Mammary microvascular endothelial cell (primary cell): ENCODE data around the gene PRPF40A. TPM values are rescaled to one million over a fixed set of nuclear protein-coding genes. Genes with fewer than 3 reads are reported as not detected.

Experiments used
- total RNA-seq: library from RNA; depleted of rRNA; stranded (reverse); fragments of >200 nt; gene quantifications from 2 replicates; pipeline ENCODE4 v1.2.3, GENCODE V29; 2015

Gene PRPF40A
- 81.2 and 90.7 TPM in 2 replicates for total RNA-seq

GRCh38 chr2:152717228-152718075 is at the start of gene PRPF40A:
PRPF40A (minus strand) TSS chr2:152717461; CDS start chr2:152717439, 22 bp downstream.

DNA sequence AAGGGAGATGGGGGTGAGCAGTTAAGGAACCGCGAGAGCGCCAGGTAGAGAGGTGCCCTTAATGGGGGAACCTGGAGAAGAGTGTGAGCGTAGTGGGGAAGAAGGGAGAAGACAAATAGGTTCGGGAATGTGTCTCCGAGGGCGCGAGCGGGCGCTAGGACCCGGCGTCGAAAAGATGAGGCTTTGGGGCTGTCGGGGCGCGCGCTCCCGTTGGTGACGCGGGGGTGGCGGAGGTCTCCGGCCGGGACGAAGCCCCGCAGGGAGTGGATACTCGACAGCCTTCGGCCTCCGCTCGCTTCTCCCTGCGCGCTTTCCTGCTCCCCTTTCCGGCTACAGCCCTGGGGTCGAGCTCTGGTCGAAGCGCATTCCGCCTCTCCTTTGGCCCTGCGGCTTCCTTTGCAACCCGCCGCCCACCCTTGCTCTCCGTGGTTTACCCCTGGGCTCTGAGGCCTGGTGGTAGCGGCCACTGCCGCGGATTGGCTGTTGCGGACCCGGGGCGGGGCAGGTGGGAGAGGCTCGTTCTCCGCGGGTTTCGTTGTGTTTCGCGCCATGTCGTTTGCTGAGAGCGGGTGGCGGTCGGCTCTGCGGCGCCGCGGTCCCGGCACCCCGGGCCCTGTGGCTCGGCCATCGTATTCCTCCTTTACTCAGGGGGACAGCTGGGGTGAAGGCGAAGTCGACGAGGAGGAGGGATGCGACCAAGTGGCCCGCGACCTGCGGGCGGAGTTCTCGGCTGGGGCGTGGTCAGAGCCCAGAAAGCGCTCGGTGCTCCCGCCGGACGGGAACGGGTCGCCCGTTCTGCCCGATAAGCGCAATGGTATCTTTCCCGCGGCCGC is 1.0 kb upstream of the PRPF40A start, which contains the start of gene ARL6IP6:
ARL6IP6 (plus strand) TSS at position 545 of the 833 bp plus-strand sequence; CDS start at position 550, 5 bp downstream.

Other genes with a start within 250 kb of the PRPF40A start
- 42.8 and 43.6 TPM in 2 replicates for gene ARL6IP6, start 1.2 kb upstream of the PRPF40A start, total RNA-seq